Muscle layer of duodenum (tissue), 2 donors: ENCODE data around the gene ARL3.
"Not testable (repeated sequence)": the region's sequence is repeated elsewhere in the genome, so short reads cannot be mapped to it uniquely, and the experiment has no call there.

Source experiments
- H3K27ac ChIP-seq: one replicate; pipeline ENCODE4 v1.7.0; 2013; ENCODE audit warnings: mild to moderate bottlenecking, low read length
- H3K27me3 ChIP-seq: one replicate; pipeline ENCODE4 v1.7.0; 2013; ENCODE audit warnings: low read depth, mild to moderate bottlenecking, control low read depth, low read length
- H3K36me3 ChIP-seq, 2 donors: one replicate each; pipeline ENCODE4 v1.7.0; 2013; ENCODE audit warnings: low read length in 2 of 2, control low read depth in 1 of 2, mild to moderate bottlenecking in 1 of 2; ENCODE audit not compliant: insufficient read depth in 2 of 2, control insufficient read depth in 1 of 2
- H3K4me1 ChIP-seq, 2 donors: one replicate each; pipeline ENCODE4 v1.7.0; 2013; ENCODE audit warnings: low read length in 2 of 2, mild to moderate bottlenecking in 2 of 2, control low read depth in 1 of 2, moderate library complexity in 1 of 2; ENCODE audit not compliant: insufficient read depth in 2 of 2, control insufficient read depth in 1 of 2
- H3K4me3 ChIP-seq, 2 donors: one replicate each; pipeline ENCODE4 v1.7.0; 2013; ENCODE audit warnings: low read length in 2 of 2, low read depth in 1 of 2, mild to moderate bottlenecking in 1 of 2
- H3K9me3 ChIP-seq, 2 donors: one replicate each; pipeline ENCODE4 v1.7.0; 2013; ENCODE audit warnings: low read length in 2 of 2, control low read depth in 1 of 2, mild to moderate bottlenecking in 1 of 2; ENCODE audit not compliant: control insufficient read depth in 1 of 2
- donor health status: healthy.

The ARL3 gene

DNA sequence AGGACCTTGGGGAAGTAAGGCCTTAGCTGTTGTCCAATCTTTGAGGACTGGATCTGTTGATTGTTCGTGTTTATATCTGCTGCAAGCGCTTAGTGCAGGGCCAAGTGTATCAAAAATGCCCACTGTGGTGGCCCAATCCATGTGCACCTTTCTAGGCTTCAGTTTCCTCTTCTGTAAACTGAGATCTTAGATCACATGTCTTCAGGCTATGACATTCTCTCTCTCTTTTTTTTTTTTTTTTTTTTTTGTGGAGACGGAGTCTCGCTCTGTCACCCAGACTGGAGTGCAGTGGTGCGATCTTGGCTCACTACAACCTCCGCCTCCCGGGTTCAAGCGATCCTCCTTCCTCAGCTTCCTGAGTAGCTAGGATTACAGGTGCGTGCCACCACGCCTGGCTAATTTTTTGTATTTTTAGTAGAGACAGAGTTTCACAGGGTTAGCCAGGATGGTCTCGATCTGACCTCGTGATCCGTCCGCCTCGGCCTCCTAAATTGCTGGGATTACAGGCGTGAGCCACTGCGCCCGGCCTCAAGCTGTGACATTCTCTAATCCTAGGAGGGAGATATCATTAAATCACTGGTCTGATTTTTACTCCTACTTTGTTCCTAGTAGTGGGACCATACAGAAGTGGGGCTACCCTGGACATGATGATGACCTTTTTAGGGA lies 2.8 kb upstream of the ARL3 start:
- H3K9me3 ChIP-seq, H3K27me3 ChIP-seq, H3K4me3 ChIP-seq, H3K27ac ChIP-seq, H3K36me3 ChIP-seq: not testable (repeated sequence)
- peaks cover 0 to 25% of the 10 kb centered on the region in 2 donors for H3K4me1 ChIP-seq

DNA sequence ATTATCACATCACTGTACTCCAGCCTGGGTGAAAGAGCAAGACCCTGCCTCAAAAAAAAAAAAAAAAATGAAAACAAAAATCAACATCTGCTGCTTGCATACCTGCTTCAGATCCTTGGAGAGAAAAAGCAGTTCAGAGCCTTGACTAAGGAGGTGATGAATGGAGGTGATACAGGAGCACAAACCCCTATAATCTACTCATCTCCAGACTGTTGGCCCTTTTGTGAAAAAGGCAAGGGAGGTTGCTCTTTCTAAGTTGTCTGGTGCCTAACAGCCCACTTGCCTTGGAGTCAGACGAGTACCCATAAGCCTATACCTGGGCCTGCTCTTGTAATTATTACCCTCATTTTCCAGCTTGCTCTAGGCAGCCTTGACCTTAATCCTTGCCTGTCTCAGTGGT lies 1.7 kb upstream of the ARL3 start:
- no peaks in the 10 kb centered on the region for H3K27me3 ChIP-seq
- H3K4me1 ChIP-seq, result peaks cover 0 to 25% of the 10 kb centered on the region in 2 donors
- H3K36me3 ChIP-seq, result no peaks in the 10 kb centered on the region
- no peak overlapping the region for H3K4me3 ChIP-seq
- no peaks in the 10 kb centered on the region for H3K9me3 ChIP-seq
- no peak overlapping the region for H3K27ac ChIP-seq

DNA sequence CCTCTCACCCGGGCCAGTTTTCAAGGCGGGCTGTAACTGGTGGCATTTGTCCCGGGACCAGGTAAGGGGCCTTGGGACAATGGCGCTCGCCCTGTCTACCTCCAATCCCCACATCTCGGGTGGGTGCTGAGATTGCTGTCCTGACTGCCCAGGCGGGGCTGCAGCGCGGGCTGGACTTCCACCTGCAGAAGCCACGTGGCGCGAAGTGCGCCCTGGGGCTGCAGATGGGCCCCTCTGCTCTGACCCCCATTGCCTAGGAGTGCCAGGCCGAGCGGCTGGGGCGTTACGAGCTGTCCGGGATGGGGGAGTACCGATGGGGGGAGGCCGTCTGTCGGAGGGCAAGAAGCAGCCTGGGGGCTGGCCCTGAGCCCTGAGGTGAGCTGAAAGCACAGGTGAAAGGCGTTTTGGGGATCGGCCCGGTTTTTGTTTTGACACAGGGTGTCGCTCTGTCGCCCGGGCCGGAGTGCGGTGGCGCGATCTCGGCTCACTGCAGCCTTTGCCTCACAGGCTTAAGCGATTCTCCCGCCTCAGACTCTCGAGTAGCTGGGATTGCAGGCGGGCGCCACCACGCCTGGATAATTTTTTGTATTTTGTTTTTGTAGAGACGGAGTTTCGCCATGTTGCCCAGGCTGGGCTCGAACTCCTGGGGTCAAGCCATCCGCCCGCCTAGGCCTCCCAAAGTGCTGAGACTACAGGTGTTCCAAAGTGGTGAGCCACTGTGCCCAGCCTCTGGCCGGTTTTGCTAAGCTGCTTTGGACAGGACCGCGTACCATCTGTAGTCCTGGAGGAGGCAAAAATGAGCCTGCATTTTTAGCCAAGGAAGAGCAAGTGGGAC lies 641 bp upstream of the ARL3 start, which contains the start of gene SFXN2:
Gene SFXN2 (plus strand): TSS at position 16 of the 835 bp plus-strand sequence. CDS start 12,001 bp downstream, outside the sequence.
- H3K4me1 ChIP-seq, result peaks cover 0 to 25% of the 10 kb centered on the region in 2 donors
- no peaks in the 10 kb centered on the region for H3K9me3 ChIP-seq
- no peaks in the 10 kb centered on the region for H3K27me3 ChIP-seq
- no peaks in the 10 kb centered on the region for H3K36me3 ChIP-seq
- peak within 1 kb of the TSS; percentile 83 to 96 for H3K4me3 ChIP-seq
- H3K27ac ChIP-seq, result peak within 1 kb of the TSS; percentile 53

DNA sequence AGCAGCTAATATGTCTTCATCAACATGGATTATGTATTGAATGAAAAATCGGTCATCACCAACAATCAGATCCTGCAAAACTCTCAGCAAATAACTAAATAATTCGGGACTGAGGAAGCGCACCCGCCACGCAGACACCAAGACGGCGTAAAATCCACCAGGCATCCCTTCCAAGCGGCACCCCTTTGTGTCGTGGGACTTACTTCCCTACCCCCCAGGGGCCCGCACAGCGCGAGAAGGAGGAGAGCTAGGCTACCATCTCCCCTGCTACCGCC lies 721 bp downstream of the ARL3 start:
- Histone ChIP-seq H3K4me3 (peak overlapping the region; percentile 83 to 96), H3K4me1 (peaks cover 0 to 25% of the 10 kb centered on the region in 2 donors)

DNA sequence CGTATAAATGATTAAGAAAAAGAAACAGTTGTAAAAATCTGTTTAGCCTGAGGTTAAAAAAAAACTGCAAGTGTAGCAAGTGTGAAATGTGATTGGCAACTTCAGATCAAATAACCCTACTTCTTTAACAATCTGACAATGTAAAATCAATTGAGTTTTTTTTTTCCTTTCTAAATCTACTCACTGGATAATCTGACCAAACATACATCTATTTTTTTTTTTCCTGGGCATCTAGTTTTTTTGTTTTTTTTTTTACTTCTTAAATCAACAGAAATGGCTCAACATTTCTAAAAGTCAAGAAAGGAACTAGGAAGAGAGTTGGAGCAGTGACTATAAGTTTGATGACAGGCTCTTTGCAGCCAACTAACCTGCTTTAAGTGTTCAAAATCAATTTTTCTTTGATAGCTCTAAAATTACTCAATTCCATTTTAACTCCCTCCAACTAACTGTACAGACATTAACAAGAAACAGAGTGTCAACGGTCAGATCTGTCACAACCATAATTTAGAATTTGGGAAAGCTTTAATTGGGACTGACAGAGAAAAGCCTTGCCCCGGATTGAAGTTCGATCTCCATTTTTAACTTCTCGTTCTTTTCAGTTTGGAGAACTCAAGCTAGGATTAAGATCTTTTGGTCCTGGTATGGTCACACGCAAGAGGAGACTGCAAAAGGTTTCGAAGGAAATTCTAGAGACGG lies 1.2 kb downstream of the ARL3 start:
- Histone ChIP-seq H3K27me3 (no peaks in the 10 kb centered on the region), H3K4me3 (peak overlapping the region; percentile 83 to 96), H3K27ac (peak overlapping the region; percentile 53), H3K36me3 (no peaks in the 10 kb centered on the region), H3K4me1 (peaks cover 0 to 21% of the 10 kb centered on the region in 2 donors), H3K9me3 (no peaks in the 10 kb centered on the region)

More for the DNA sequence above, 721 bp downstream of the ARL3 start:
- H3K36me3 ChIP-seq, result no peaks in the 10 kb centered on the region
- peak overlapping the region; percentile 53 for H3K27ac ChIP-seq
- H3K9me3 ChIP-seq, result no peaks in the 10 kb centered on the region
- H3K27me3 ChIP-seq, result no peaks in the 10 kb centered on the region

DNA sequence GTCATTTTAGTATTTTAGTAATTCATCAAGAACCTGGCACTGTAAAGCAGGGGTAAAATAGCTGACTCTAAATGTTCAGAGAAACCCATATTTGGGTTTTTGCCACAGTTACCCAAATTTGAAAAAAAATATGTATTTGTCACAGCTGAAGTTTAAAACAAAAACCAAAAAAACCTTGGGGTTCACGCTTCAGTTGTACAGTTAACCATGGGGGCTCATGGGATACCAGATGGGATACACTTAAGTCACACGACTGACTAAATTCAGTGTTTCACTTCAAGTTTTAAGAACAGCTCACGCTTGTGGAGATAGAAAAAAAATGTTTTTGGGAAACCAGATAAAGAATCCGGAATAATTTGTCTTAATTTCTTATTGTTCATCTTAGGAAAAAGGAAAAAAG lies 2.1 kb downstream of the ARL3 start:
- no peak overlapping the region for H3K27ac ChIP-seq

DNA sequence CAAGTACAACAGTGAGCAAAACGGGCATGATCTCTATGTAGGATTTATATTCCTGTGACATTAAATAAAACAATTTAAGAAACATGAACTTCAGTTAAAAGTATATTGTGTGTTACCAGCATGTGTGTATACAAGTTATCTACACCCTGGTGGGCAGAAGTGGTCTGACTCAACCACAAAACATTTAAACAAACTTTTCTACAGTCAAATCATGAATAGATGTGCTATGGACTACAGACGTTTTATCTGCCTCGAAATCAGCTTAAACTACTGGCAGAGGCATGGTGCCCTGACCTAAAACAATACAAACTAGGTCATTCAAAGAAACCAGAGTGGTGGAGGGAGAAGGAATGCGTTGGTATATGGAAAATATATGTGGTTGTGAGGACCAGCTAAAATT lies 3.6 kb downstream of the ARL3 start:
- Histone ChIP-seq H3K27me3 (no peaks in the 10 kb centered on the region), H3K27ac (no peak overlapping the region), H3K9me3 (no peaks in the 10 kb centered on the region)

More for the DNA sequence above, 2.1 kb downstream of the ARL3 start:
- H3K9me3 ChIP-seq, result no peaks in the 10 kb centered on the region
- no peaks in the 10 kb centered on the region for H3K36me3 ChIP-seq
- no peaks in the 10 kb centered on the region for H3K27me3 ChIP-seq
- H3K4me3 ChIP-seq, result no peak overlapping the region
- H3K4me1 ChIP-seq, result peaks cover 0 to 17% of the 10 kb centered on the region in 2 donors

DNA sequence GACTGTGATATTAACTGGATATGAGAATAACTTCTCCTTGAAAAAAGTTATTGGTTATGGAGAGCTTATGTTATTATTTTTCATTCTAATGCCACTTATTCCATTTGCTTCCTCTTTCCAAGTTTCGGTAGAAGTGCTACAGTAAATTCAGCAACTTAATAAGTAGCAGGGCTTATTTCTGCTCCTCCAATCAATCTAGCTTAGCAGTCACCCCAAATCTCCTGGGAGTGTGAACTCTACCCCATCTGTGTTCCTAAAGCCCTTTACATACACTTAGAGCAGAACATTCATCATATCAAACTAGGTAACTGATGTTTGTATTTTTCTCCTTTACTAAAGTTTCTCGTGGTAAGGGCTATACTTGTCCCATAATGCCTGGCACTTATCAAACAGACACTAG lies 8.7 kb downstream of the ARL3 start:
- no peaks in the 10 kb centered on the region for H3K27me3 ChIP-seq
- no peaks in the 10 kb centered on the region for H3K36me3 ChIP-seq
- H3K4me1 ChIP-seq, result no peaks in the 10 kb centered on the region
- H3K27ac ChIP-seq, result no peak overlapping the region
- H3K9me3 ChIP-seq, result no peaks in the 10 kb centered on the region
- no peak overlapping the region for H3K4me3 ChIP-seq

More for the DNA sequence above, 3.6 kb downstream of the ARL3 start:
- no peak overlapping the region for H3K4me3 ChIP-seq
- no peaks in the 10 kb centered on the region for H3K36me3 ChIP-seq
- H3K4me1 ChIP-seq, result peaks cover 0 to 17% of the 10 kb centered on the region in 2 donors

DNA sequence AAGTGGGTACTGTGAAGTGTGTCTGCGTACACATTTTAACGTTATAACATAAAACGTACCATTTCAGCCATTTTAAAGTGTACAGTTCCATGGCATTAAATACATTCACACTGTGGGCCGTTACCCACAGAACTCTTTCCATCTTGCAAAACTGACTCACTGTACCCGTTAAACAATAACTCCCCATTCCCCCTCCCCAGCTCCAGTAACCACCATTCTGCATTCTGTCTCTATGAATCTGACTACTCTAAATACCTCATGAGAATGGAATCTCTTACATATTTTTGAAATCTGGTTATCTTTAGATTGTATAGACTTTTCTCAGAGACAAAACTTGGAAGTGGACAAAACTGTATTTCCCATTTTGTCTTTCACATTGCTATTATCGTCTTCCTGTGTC lies 9.3 kb downstream of the ARL3 start:
- Histone ChIP-seq H3K4me3 (no peak overlapping the region), H3K36me3 (no peaks in the 10 kb centered on the region), H3K4me1 (no peaks in the 10 kb centered on the region), H3K27me3 (no peaks in the 10 kb centered on the region), H3K27ac (no peak overlapping the region), H3K9me3 (no peaks in the 10 kb centered on the region)

DNA sequence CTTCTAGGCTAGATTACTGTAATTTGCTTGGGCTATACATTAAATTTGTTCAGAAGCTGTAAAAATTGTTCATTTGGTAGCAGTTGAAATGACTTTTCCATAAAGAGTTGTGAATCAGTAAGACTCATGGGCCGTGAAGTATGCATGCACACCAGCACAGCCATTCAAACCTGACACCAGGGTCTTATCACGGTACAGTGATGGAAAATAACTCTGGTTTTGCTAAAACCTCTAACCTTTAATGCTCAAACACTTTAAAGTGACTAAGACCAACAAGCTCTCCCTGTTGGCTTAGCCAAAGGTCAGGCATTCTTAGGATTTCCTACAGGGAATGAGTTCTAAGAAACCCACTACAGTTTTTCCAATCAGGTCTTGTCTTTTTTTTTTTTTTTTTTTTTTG lies 11.5 kb downstream of the ARL3 start:
- Histone ChIP-seq H3K36me3 (peaks cover 10 to 12% of the 10 kb centered on the region in 2 donors), H3K4me3 (no peak overlapping the region), H3K9me3 (no peaks in the 10 kb centered on the region), H3K27ac (no peak overlapping the region), H3K27me3 (no peaks in the 10 kb centered on the region), H3K4me1 (no peaks in the 10 kb centered on the region)

DNA sequence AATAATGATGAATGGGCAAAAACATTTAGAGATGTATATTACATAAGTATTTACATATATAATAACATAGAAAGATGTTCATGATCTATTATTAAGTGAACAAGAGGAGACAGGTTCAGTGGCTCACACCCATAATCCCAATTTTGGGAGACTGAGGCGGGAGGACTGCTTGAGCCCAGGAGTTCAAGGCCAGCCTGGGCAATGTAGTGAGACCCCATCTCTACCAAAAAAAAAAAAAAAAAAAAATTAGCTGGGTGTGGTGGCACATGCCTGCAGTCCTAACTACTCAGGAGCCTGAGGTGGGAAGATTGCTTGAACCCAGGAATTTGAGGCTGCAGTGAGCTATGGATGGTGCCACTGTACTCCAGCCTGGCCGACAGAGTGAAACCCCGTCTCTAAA lies 12.4 kb downstream of the ARL3 start:
- no peaks in the 10 kb centered on the region for H3K4me1 ChIP-seq
- peaks cover 14 to 17% of the 10 kb centered on the region in 2 donors for H3K36me3 ChIP-seq
- no peak overlapping the region for H3K4me3 ChIP-seq
- H3K27me3 ChIP-seq, result no peaks in the 10 kb centered on the region
- no peaks in the 10 kb centered on the region for H3K9me3 ChIP-seq
- H3K27ac ChIP-seq, result no peak overlapping the region
